Neural cell (in vitro differentiated cells): ENCODE data around the gene PRKAB1.

ENCODE experiments used
- CTCF ChIP-seq: fragments of 450-650 bp; IDR thresholded peaks from 2 replicates; pipeline ENCODE4 v1.5.1; 2014; ENCODE audit warnings: antibody characterized with exemption, mild to moderate bottlenecking, moderate library complexity; ENCODE audit not compliant: poor library complexity, severe bottlenecking
- EP300 ChIP-seq: fragments of 450-650 bp; conservative IDR thresholded peaks from 2 replicates; pipeline ENCODE4 v1.6.1; 2014; ENCODE audit warnings: antibody characterized with exemption, mild to moderate bottlenecking, moderate library complexity; ENCODE audit not compliant: poor library complexity, severe bottlenecking
- EZH2 ChIP-seq: fragments of 200-600, 300-800 bp; shearing (Covaris generic), sonication (generic); IDR thresholded peaks from 2 replicates; pipeline ENCODE4 v1.6.1; 2014; ENCODE audit warnings: antibody characterized with exemption, low read length, borderline replicate concordance, mild to moderate bottlenecking; ENCODE audit not compliant: insufficient read depth, poor library complexity, severe bottlenecking
- RAD21 ChIP-seq: fragments of 450-650 bp; conservative IDR thresholded peaks from 2 replicates; pipeline ENCODE4 v1.6.1; 2014; ENCODE audit warnings: antibody characterized with exemption, mild to moderate bottlenecking, moderate library complexity

GRCh38 chr12:119692997-119693396, 25.1 kb downstream of the PRKAB1 start:
- TF ChIP-seq CTCF (no peak), EP300 (no peak), EZH2 (no peak), RAD21 (no peak)
